CMK (cell line): ENCODE results near the gene DIP2C.

ENCODE experiments used
- DNase-seq: peaks from one replicate; pipeline ENCODE4 v3.0.0-alpha.2; 2010; ENCODE audit warnings: low read depth

Gene DIP2C

DNA sequence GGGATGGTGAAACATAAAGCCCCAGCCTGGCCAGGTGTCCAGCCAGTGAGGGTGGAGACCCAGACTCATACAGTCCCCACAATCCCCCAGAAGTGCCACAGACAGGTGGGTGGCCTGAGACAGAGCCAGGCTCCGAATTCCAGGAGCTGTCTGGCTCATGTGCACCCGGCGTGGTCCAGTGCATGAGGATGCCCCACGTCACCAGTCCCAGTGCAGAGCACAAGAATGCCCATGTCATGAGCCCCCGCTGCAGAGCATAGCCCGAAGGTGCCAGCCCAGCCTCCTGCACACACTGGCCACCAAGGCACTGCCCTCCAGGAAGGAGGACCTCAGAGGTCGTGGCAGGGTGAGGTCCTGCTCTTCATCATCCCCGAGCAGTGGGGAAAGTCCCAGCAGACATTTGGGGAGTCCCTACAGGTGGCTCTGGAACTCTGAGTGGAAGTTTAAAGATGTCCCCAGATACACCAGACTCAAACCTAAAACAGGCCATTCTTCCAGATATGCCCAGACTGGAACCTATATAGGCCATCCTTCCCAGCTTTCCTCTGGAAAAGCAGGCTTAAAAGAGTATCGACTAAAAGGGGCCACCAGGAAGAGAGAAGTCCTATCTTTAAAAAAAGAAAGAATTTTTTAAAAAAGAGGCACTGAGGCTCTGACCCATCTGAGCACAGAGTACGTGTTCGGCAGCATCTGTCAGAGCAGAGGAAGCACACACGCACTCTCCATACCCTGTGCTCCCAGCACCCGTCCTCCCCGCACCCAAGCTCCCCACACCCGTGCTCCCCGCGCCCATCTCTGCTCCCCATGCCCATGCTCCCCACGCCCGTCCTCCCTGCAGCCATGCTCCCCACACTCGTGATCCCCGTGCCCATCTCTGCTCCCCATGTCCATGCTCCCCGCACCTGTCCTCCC, 11.5 kb downstream of the DIP2C start:
- DNase-seq, result no peak

DNA sequence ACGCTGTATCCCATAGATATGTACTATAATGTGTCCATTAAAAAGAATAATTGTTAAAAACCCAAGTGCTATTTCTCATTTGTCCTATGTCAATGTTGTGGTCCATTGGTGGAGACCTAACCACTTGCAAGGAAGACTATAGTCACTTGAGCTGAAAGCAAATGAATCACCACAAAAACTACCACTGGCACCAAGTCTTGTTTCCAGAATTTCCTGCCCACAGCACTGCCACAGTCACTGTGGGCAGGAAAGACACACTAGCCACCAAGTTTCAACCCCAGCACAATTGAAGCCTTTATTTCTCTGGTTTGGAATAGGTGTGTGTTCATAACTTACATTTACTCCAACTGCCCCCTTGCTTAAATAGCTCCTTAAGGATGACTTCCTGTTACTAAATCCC, 12.4 kb downstream of the DIP2C start:
- DNase-seq, result no peak

DNA sequence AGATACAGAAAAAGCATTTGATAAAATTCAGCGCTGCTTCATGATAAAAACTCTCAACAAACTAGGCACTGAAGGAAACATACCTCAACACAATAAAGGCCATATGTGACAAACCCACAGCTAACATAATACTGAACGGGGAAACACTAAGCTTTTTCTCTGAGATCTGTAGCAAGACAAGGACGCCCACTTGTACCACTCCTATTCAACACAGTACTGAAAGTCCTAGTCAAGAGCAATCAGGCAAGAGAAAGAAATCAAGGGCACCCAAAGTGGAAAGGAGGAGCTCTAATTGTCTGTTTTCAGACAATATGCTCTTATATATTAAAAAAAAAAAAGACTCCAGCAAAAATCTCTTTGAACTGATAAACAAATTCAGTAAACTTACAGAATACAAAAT, 13.3 kb downstream of the DIP2C start:
- DNase-seq, result no peak

DNA sequence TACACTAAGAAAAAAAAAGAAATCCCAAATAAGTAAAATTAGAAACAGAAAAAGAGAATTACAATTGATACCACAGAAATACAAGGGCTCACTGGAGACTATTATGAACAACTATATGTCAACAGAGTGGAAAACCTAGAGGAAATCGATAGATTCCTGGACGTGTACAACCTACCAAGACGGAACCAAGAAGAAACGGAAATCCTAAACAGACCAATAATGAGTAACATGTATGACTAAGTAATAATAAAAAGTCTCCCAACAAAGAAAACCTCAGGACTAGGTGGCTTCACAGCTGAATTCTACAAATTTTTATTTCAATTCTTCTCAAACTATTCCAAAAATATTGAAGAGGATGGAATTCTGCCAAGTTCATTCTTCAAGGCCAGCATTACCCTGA, 13.9 kb downstream of the DIP2C start:
- DNase-seq, result no peak

DNA sequence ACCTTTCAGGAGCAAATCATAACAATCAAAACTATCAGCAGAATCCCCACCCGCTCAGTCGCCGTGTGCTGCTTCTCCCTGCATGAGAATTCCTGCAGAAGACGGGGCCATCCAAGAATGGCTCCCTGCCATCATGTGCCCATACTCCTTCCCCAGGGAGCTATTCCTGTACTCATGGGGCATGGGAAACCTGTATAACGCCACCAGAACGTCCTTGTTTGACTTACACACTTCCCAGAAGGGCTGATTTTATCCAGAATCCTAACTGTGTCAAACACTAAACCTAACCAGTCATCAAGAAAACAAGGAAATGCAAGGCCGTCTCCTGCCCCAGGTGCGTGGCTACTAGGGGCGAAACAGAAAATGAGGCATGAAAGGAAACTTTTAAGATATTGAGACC, 16.0 kb downstream of the DIP2C start:
- no peak for DNase-seq

DNA sequence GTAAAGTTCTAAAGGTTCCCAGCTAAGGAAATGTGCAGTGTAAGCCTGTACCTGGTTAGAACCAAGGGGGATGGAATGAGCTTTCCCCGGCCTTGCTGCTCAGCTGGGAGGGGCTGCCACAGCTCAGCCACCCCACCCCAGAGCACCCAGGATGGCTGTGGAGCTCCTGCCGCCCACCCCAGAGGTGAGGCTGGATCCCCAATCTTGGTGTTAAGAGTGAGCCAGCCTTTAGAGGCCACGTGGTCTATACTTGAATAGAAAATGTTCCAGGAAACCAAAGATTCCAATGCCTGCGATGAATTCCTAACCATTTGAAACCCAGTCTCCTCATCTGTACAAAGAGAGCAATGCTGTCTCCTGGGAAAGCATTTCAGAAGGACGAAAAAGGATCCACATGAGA, 16.5 kb downstream of the DIP2C start:
- DNase-seq, result no peak

DNA sequence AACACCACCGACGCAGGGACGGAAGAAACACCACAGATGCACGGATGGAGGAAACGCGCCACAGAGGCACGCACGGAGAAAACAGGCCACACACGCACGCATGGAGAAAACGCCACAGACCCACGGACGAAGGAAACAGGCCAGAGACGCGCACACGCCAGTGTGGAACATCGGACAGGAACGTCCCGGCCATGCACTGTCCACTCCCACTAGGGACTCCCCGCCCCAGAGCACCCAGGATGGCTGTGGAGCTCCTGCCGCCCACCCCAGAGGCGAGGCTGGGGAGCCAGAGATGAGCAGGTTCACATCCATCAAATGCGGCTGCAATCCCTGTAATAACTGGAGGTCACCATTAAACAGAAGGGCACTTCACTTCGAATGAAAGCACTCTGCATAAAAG, 17.3 kb downstream of the DIP2C start:
- no peak for DNase-seq

DNA sequence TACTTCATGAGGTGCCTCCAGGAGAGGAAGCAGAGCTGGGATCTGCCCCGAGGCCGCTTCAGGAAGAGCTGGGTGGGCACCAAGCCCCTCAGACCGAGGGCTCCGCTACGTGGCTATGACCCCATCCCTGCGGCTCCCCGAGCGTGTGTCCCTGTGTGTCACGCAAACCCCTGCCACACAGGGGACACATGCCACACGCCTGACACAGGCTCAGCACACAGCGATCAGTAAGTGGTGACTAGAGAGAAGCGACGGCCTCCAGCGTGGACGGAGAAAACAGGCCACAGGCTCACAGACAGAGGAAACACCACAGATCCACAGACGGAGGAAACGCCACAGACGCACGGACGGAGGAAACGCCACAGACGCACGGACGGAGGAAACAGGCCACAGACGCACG, 18.5 kb downstream of the DIP2C start:
- DNase-seq, result no peak

DNA sequence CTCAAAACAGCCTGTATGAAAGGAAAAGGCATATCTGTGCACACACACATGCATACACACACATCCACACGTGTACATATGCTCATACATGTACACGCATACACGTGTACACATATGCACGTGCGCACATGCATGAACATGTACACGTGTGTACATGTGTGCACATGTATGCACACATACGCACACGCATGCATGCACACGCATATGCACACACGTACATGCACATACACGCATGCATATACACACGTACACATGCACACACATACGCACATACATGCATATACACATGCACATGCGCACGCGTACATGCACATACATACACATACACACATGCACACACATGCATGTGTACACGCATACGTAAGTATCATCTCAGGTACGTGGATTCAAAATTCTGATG, 19.4 kb downstream of the DIP2C start:
- no peak for DNase-seq

DNA sequence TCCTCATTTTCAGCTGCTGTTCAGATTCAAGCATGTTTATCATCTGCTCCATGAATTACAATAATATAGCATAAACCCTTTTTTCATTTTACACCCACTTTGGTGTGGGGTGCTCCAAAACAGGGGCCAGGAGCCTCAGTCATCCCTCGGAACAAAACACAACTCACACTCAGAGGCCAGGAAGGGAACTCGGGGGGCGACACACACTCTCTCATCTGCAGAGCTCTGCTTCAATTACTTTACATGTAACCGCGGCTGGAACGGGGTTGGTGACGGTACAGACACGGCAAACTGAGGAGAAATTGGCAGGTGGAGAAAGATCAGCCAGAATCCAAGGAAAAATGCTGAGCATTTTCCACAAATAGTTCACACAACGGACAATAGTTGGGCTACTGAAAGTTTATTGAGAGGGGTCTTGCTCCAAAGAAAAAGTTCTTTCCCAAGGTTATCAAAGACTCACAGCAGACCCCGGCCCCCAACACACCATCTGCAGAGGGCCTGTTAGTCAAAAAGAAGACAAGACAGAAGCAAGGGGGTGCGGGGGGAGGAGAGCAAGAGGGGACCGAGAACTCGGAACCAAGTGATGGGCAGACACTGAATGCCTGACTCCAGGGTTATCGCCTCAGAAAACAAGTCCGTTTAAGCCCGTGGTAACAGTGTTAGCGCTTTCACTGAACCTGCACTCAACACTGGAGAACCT, 20.5 kb downstream of the DIP2C start:
- DNase-seq, result no peak

DNA sequence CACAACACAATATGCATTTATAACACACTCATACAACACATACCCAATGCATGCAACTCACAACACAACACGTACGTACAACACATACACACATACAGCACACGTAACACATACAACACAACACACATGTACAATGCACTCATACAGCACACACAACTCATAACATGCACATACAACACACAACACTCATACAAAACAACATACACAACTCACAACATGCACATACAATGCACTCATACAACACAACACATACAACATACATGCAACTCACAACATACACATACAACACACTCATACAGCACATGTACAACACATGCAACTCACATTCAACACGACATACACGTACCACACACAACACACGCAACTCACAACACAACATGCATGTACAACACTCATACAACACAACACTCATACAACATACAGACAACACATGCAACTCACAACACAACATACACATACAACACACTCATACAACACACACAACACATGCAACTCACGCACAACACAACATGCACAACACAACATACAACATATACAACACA, 21.8 kb downstream of the DIP2C start:
- DNase-seq, result no peak

DNA sequence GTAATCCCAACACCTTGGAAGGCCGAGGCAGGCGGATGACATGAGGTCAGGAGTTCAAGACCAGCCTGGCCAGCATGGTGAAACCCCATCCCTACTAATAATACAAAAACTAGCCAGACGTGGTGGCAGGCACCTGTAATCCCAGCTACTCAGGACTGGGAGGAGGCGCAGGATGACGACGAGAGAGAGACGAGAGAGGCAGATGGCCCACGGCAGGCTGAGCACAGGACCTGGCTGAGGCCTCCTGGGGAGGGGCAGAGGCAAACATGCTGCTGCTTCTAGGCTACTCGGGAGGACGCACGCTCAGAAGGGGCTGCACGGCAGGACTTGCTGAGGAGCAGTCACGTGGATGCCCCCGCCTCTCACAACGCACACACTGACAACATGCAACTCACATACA, 22.4 kb downstream of the DIP2C start:
- DNase-seq, result no peak

DNA sequence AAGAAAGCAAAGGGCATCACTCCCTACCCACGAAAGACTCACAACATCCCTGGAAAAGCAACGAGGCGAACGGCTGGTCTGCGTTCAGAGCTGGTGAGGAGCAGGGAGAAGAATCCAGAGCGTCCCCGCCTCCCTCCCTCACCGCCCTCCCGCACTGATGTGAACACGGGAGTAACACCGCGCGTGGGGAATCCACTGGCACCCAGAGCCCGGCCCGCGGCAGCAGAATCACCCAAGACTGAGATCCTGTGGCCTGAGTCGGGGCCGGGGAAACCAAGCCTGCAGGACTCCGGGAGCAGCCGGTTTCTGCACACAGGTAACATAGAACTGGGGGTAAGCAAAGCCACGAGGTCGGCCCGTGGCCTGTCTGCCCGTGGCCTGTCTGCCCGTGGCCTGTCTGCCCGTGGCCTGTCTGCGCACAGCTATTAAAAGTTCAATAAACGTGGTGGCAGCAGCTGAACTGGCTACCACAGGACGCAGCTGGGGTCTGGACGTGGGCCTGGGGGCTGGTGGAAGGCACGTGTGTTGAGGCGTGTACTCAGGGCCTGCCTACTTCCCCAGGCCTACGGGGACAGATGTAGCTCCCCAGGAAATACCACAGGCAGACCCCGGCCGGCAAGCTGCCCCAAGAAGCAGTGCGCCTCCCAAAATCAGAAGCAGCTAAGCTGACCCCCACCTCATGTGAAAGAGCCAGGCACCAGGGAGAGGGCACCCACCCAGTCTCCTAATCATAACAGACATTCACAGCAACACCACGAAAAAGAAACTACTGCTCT, 23.0 kb downstream of the DIP2C start:
- no peak for DNase-seq

DNA sequence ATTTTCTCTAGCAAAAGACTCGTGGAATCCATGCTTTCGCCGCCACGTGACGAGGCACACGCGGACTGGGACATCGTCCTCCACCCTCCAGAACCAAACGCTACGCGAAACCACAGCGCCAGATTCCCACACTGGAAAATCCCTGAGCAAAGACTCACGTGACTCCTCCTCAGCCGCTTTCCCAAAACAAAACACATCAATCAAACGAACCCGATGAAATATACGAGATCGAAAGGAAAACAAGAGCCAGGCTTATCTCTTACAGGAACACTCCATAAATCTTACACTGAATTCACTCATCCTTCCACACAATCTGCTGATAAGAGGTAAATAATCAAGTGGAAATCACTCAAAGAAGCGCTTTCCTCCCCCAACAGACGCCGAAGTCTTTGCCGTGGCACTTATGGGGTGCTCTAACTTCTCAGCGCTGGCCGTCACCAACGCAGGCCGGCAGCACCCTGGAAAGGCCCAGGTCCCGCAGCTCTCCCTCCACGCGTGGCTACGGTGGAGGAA, 23.8 kb downstream of the DIP2C start:
- no peak for DNase-seq

DNA sequence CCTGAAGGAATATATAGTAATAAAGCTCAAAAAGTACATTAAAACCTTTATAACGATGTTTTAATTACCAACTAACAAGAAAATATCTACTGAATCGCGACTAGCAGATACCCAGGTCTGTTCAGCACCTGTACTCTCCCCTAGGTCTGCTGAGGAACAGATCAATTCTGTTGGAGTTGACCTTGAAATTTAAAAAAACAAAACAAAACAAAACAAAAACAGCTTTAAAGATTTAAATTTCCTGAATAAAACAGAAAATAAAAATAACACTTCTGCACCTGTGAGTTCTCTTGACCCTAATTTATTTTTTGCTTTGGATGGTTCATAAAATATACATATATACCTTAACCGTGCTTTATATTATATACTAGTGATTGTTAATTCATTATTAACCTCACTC, 24.6 kb downstream of the DIP2C start:
- no peak for DNase-seq

DNA sequence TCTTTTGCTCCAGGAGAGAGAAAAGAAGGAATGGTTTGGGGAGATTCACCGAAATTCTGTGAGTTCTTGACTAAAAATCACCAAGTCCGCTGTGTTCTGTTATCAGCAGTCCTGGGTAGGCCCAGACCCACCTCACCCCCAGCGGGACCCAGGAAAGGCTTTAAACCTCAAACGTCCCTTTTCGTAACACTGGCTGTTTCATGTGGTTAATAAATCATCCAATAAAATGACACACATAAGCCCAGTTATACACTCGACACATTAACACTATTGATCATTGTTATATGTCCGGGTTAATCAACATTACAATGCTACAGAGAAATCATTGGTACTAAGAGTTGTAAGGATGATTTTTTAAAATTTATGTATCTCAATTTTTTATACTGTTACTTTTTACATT, 25.2 kb downstream of the DIP2C start:
- DNase-seq, result no peak

DNA sequence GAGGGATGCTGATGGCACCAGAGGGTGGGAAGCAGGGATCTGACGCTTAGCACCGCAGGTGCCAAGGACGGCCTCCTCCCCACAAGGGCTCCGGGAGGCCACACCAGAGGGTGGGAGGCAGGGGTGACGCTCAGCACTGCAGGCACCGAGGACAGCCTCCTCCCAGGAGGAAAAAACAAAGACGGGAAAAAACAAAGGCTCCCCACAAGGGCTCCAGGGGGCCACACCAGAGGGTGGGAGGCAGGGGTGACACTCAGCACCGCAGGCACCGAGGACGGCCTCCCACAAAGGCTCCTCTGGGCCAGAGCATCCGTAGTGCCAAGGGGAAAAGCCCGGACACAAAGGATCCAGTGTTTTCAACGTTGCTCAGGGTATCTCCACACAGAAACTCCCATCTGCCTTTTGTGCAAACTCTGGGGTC, 25.6 kb downstream of the DIP2C start:
- no peak for DNase-seq

DNA sequence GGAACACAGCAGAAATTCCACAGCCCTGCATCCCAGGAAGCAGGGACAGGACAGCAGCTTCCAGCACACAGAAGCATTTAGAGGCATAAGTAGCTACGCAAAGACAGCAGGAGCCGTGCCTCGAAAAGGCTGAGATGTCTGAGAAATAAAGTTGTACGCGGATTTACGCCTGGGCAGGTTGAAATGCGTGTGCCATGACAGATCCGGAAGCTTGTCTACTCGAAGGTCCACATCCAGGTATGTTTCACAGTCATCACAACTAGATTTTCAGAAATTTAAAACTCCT, 26.1 kb downstream of the DIP2C start:
- DNase-seq, result no peak

DNA sequence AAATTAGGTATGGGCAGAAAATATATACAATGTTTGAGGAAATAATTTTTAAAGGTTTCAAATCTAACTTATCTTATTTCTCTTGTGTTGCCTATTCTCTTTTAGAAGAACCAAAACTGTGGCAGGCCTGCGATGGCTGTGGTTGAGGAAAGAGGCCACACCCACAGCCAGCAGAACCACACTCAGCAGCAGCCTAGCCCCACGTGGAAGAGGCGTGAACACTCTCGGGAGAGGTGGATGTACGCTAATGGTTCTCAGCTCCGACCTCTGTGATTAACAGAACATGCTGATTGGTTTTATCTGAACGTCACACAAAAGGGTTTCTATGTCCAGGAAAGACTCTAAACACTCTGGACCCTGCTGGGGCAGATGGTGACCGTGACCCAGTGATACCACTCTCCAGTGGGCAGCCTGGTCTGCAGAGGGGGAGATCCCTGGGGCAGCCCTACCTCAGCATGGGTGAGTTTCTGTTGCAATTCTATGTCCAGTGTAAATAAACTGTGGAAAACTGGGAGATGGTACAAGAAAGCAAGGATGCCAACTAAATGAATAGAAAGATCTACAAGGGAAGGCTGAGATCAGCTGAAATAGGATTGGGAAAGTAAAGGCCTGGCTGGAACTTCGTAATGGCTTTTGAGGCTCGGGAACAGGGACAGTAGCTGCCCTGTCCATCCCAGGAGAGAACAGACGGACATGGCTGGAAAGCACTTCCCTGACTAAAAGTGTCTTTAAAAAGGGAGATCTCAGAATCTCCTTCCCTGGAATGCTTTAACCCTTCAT, 26.6 kb downstream of the DIP2C start:
- no peak for DNase-seq

DNA sequence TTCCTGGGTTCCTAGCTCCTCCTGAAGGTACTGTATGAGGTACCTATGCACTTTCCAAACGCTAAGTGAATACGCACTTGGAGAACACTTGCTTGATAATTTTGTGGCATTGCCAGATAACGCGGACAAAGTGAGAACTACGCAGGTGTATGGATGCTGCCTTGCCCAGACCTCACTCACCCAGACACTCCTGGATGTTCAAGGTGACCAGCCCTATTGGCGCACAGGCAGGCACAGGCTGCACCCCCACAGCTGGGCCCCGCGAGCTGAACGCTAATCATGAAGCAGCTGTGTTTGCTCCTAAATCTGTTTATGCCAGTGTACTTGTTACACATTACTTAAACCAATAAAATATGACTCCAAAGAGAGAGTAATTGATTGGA, 27.3 kb downstream of the DIP2C start:
- DNase-seq, result no peak

DNA sequence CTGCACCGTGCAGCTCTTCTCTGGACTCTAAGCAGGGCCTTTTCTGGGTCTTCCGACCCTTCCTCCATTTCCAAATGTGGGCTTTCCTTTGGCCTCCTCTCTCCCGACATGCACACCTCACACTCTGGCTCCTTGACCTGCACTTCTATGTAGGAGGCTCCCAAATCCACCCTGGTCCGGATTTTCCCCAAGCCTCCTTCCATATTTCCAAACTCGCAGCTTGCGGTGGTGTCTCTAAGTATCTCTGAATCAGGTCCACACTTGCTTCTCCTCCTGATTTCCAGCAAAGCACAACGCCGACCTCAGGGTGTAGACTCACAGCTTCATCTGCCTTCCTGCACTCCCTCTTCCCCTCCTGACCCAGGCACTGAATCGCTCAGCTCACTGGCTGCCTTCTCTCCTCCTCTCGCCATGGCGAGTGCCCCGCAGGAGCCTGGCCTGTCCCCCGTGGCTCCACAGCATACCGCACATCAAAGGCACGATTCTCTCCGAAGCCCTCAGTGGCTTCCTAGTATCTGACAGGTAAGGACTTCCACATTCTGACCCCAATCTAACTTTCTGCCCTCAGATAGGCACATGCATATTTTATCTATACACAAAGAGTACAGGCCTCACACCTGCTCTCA, 27.8 kb downstream of the DIP2C start:
- no peak for DNase-seq
